K562 (cell line): ENCODE results near the gene PTPRM. TPM values are rescaled to one million over a fixed set of nuclear protein-coding genes. Genes with fewer than 3 reads are reported as not detected.
A peak's percentile ranks its signal among the peaks of the same experiment; 100 is the strongest.

Experiments used
- CTCF ChIP-seq, 3 experiments: IDR thresholded peaks in 2 of 3; conservative IDR thresholded peaks in 1 of 3; 2 replicates each; pipeline ENCODE4 v1.5.1; 2011 to 2012; ENCODE audit warnings: low read length in 3 of 3, mild to moderate bottlenecking in 3 of 3, control low read depth in 2 of 3, improper control_type of control experiment in 1 of 3, inconsistent platforms in 1 of 3, low read depth in 1 of 3, mixed read lengths in 1 of 3, moderate library complexity in 1 of 3; ENCODE audit not compliant: insufficient read depth in 2 of 3
- CTCFL ChIP-seq: IDR thresholded peaks from 2 replicates; pipeline ENCODE4 v1.6.1; 2011; ENCODE audit warnings: borderline replicate concordance, low read depth, mild to moderate bottlenecking, moderate library complexity, low read length; ENCODE audit not compliant: insufficient read depth, poor library complexity, severe bottlenecking
- GMEB1 ChIP-seq: fragments of 250-450 bp; sonication (Bioruptor Pico); IDR thresholded peaks from 2 replicates; pipeline ENCODE4 v1.4.0; 2020; ENCODE audit warnings: mild to moderate bottlenecking
- REST ChIP-seq, 2 experiments: fragments of 450-650 bp; formaldehyde crosslinking in 1 of 2; IDR thresholded peaks; 2 replicates each; pipeline versions ENCODE4 v1.4.0 to v1.6.1; 2014 to 2020; ENCODE audit warnings: mild to moderate bottlenecking in 2 of 2, borderline replicate concordance in 1 of 2, low read depth in 1 of 2
- polyA plus RNA-seq, 8 experiments: library from polyadenylated mRNA; depleted of rRNA in 4 of 8; stranded (reverse) in 5 of 8; unstranded in 3 of 8; fragments of >200 nt; fragmentation: Nextera tagmentation in 2 of 8; fragmentation: Illumina TruSeq in 1 of 8; extraction: Ambion mirVana in 2 of 8; extraction: Trizol in 1 of 8; gene quantifications; 2 replicates each; pipeline versions ENCODE4 v1.2.1 to v1.2.3, GENCODE V29; 2011 to 2014; ENCODE audit warnings: inconsistent platforms in 1 of 8, missing spikeins in 1 of 8
- total RNA-seq, 7 experiments: library from RNA; depleted of rRNA in 6 of 7; stranded (reverse); fragments of >200 nt in 6 of 7; fragmentation: Illumina TruSeq in 2 of 7; extraction: Trizol in 2 of 7; gene quantifications; 2 replicates each; pipeline versions ENCODE4 v1.2.1 to v1.2.3, GENCODE V29; 2011 to 2021; ENCODE audit warnings: low replicate concordance in 1 of 7

Gene PTPRM
- total and polyA plus RNA-seq, 9 of the 15 experiments (the other 6 are each of a cell fraction or from before 2014, with no cell fraction given) = 0.03 to 0.16 (median 0.08) TPM; not detected in 3

GRCh38 chr18:8389391-8390340, 822.5 kb downstream of the PTPRM start (continued):
- TF ChIP-seq REST (IDR thresholded peaks at IDR 0.05; ENCODE audit: borderline replicate concordance) = peak; percentile 40; the same call in 1 of the 2 replicates
- TF ChIP-seq REST (CRISPR knock-in tag; IDR thresholded peaks at IDR 0.05; ENCODE audit: low read depth) = no peak
- TF ChIP-seq GMEB1 (CRISPR knock-in tag) = no peak
- peak; percentile 62 for TF ChIP-seq CTCFL
- TF ChIP-seq CTCF (IDR thresholded peaks at IDR 0.05 in 2 of 3, conservative IDR thresholded peaks at IDR 0.05 in 1 of 3; ENCODE audit: insufficient read depth in 2 of 3, low read depth in 1 of 3, low read length in 3 of 3) = peak; percentile 77 to 94 (median 87)
